Activated gamma-delta T cell treated with Interleukin-2 at 50 U/mL for 16 hours (primary cell): ENCODE measurements around the gene CAMK1D.
"Not testable (repeated sequence)": the region's sequence is repeated elsewhere in the genome, so short reads cannot be mapped to it uniquely, and the experiment has no call there.

Source experiments
- DNase-seq: peaks from one replicate; pipeline ENCODE4 v3.0.0-alpha.2; 2020

The CAMK1D gene

GRCh38 chr10:12735843-12736462 is 386.6 kb downstream of the CAMK1D start:
- DNase-seq = no peak

GRCh38 chr10:12740813-12741212 is 391.5 kb downstream of the CAMK1D start:
- DNase-seq = no peak

- no peak for DNase-seq
Measured at GRCh38 chr10:12741360-12741804, 392.0 kb downstream of the CAMK1D start.

GRCh38 chr10:12742771-12743170 is 393.4 kb downstream of the CAMK1D start:
- no peak for DNase-seq

GRCh38 chr10:12743466-12743865 is 394.1 kb downstream of the CAMK1D start:
- not testable (repeated sequence) for DNase-seq

- DNase-seq = no peak
Measured at GRCh38 chr10:12743941-12744340, 394.6 kb downstream of the CAMK1D start.

- DNase-seq = no peak
Measured at GRCh38 chr10:12748186-12748585, 398.8 kb downstream of the CAMK1D start.

- DNase-seq = no peak
Measured at GRCh38 chr10:12749760-12750478, 400.6 kb downstream of the CAMK1D start.

- no peak for DNase-seq
Measured at GRCh38 chr10:12750526-12751201, 401.3 kb downstream of the CAMK1D start.

GRCh38 chr10:12755075-12755474 is 405.7 kb downstream of the CAMK1D start:
- DNase-seq = no peak

- DNase-seq = no peak
Measured at GRCh38 chr10:12757351-12757750, 408.0 kb downstream of the CAMK1D start.

- DNase-seq = no peak
Measured at GRCh38 chr10:12758271-12758670, 408.9 kb downstream of the CAMK1D start.

- DNase-seq = no peak
Measured at GRCh38 chr10:12766223-12766622, 416.9 kb downstream of the CAMK1D start.

- DNase-seq = no peak
Measured at GRCh38 chr10:12768156-12769100, 419.1 kb downstream of the CAMK1D start.

GRCh38 chr10:12769323-12770044 is 420.1 kb downstream of the CAMK1D start:
- no peak for DNase-seq

- DNase-seq = no peak
Measured at GRCh38 chr10:12771981-12772760, 422.8 kb downstream of the CAMK1D start.

- no peak for DNase-seq
Measured at GRCh38 chr10:12772797-12773587, 423.6 kb downstream of the CAMK1D start.

GRCh38 chr10:12774204-12774894 is 425.0 kb downstream of the CAMK1D start:
- no peak for DNase-seq

GRCh38 chr10:12777840-12778585 is 428.7 kb downstream of the CAMK1D start:
- DNase-seq = no peak
